ENCODE measurements around the gene ADAMTS18. TPM values are rescaled to one million over a fixed set of nuclear protein-coding genes. Genes with fewer than 3 reads are reported as not detected.

The ADAMTS18 gene
- under 0.01 TPM in 1 of 2 replicates, not detected in the other for polyA plus RNA-seq (2012; rRNA removed)
- 0.01 TPM in 1 of 2 replicates, not detected in the other for polyA plus RNA-seq (2012; cell fraction: cytosol; rRNA removed)
- polyA plus RNA-seq (2012; cell fraction: nucleus; rRNA removed): not detected in 2 replicates

GRCh38 chr16:77434530-77435271, at the start of gene ADAMTS18:
Gene ADAMTS18 (minus strand): TSS chr16:77435034. CDS start chr16:77434695, 339 bp downstream.
- no peaks in the 10 kb centered on the region for H4K20me1 ChIP-seq (ENCODE audit: insufficient read depth)
- H3F3A ChIP-seq (replicated peaks; ENCODE audit: insufficient read depth): no peaks in the 10 kb centered on the region
- CTCF ChIA-PET: interaction anchor here (2.5 kb wide), 1 partner anchor 149 kb away, joined by 5 read pairs; no protein-coding TSS in a partner anchor
- POLR2A ChIA-PET: no interaction called here
- H3K4me3 ChIP-seq (ENCODE audit: low read depth in 2 of 2, low read length in 1 of 2): no peak within 1 kb of the TSS
- H3K27me3 ChIP-seq (ENCODE audit: insufficient read depth): peaks cover 33% of the 10 kb centered on the region; the same call in 1 of the 2 replicates
- H3K4me1 ChIP-seq (ENCODE audit: control insufficient read depth in 1 of 2, insufficient read depth in 2 of 2, low read depth in 1 of 2, low read length in 1 of 2): no peaks in the 10 kb centered on the region
- H3K9me3 ChIP-seq: no peaks in the 10 kb centered on the region
- WGBS (ENCODE audit: low lambda C conversion rate): 15% methylated on average over 7 of the region's 92 CpGs
- H3K27ac ChIP-seq (ENCODE audit: low read depth in 2 of 2, low read length in 1 of 2): no peak within 1 kb of the TSS
- H3K9me2 ChIP-seq: no peaks in the 10 kb centered on the region
- no peaks in the 10 kb centered on the region for H3K36me3 ChIP-seq (replicated peaks in 1 of 2; ENCODE audit: control insufficient read depth in 1 of 2, insufficient read depth in 2 of 2, low read length in 1 of 2)
- DNase-seq: peak; percentile 21
- H3K79me2 ChIP-seq (ENCODE audit: insufficient read depth): no peaks in the 10 kb centered on the region
- TF ChIP-seq RXRA (IDR thresholded peaks at IDR 0.05; ENCODE audit: borderline replicate concordance, low read depth): no peak
- TF ChIP-seq TCF12 (IDR thresholded peaks at IDR 0.05): no peak
- no peak within 1 kb of the TSS for H2AFZ ChIP-seq (ENCODE audit: low read depth)
- H3K9ac ChIP-seq: no peak within 1 kb of the TSS
- no peak within 1 kb of the TSS for H3K4me2 ChIP-seq

- Histone ChIP-seq H3F3A (replicated peaks; ENCODE audit: insufficient read depth) (no peaks in the 10 kb centered on the region), H3K9ac (no peak overlapping the region), H3K4me2 (no peak overlapping the region), H2AFZ (ENCODE audit: low read depth) (no peak overlapping the region), H3K27me3 (ENCODE audit: insufficient read depth) (no peaks in the 10 kb centered on the region), H3K27ac (ENCODE audit: low read depth in 2 of 2, low read length in 1 of 2) (no peak overlapping the region), H3K9me3 (no peaks in the 10 kb centered on the region), H3K4me1 (ENCODE audit: control insufficient read depth in 1 of 2, insufficient read depth in 2 of 2, low read depth in 1 of 2, low read length in 1 of 2) (no peaks in the 10 kb centered on the region), H3K9me2 (no peaks in the 10 kb centered on the region), H3K4me3 (ENCODE audit: low read depth in 2 of 2, low read length in 1 of 2) (no peak overlapping the region), H4K20me1 (ENCODE audit: insufficient read depth) (no peaks in the 10 kb centered on the region), H3K79me2 (ENCODE audit: insufficient read depth) (no peaks in the 10 kb centered on the region), H3K36me3 (replicated peaks in 1 of 2; ENCODE audit: control insufficient read depth in 1 of 2, insufficient read depth in 2 of 2, low read length in 1 of 2) (no peaks in the 10 kb centered on the region)
- CTCF ChIA-PET: interaction anchor here (0.6 to 1.4 kb wide), 2 partner anchors 22 to 244 kb away, joined by 3 read pairs; no protein-coding TSS in a partner anchor
- WGBS (ENCODE audit: low lambda C conversion rate): 59% methylated on average over 3 of the region's 3 CpGs
- TF ChIP-seq IRF3 (IDR thresholded peaks at IDR 0.05; ENCODE audit: low read depth, low read length): no peak
- no peak for TF ChIP-seq GATA2 (CRISPR knock-in tag; IDR thresholded peaks at IDR 0.05)
- DNase-seq: no peak
- POLR2A ChIA-PET: no interaction called here
Measured at GRCh38 chr16:77480681-77481315, 46.0 kb upstream of the ADAMTS18 start.

GRCh38 chr16:77472262-77472661, 37.4 kb upstream of the ADAMTS18 start:
- DNase-seq: no peak
- Histone ChIP-seq H3K4me1 (ENCODE audit: control insufficient read depth in 1 of 2, insufficient read depth in 2 of 2, low read depth in 1 of 2, low read length in 1 of 2) (no peaks in the 10 kb centered on the region), H3K9ac (no peak overlapping the region), H2AFZ (ENCODE audit: low read depth) (no peak overlapping the region), H3K27ac (ENCODE audit: low read depth in 2 of 2, low read length in 1 of 2) (no peak overlapping the region), H3K4me3 (ENCODE audit: low read depth in 2 of 2, low read length in 1 of 2) (no peak overlapping the region), H3K9me2 (no peaks in the 10 kb centered on the region), H3K9me3 (no peaks in the 10 kb centered on the region), H3K4me2 (no peak overlapping the region), H4K20me1 (ENCODE audit: insufficient read depth) (no peaks in the 10 kb centered on the region), H3K27me3 (ENCODE audit: insufficient read depth) (no peaks in the 10 kb centered on the region), H3K79me2 (ENCODE audit: insufficient read depth) (no peaks in the 10 kb centered on the region), H3F3A (replicated peaks; ENCODE audit: insufficient read depth) (no peaks in the 10 kb centered on the region), H3K36me3 (replicated peaks in 1 of 2; ENCODE audit: control insufficient read depth in 1 of 2, insufficient read depth in 2 of 2, low read length in 1 of 2) (no peaks in the 10 kb centered on the region)
- POLR2A ChIA-PET: no interaction called here
- 31% methylated on average over 1 of the region's 1 CpG for WGBS (ENCODE audit: low lambda C conversion rate)
- CTCF ChIA-PET: no interaction called here
- TF ChIP-seq ELF1 (IDR thresholded peaks at IDR 0.05): no peak
- no peak for TF ChIP-seq TEAD4 (IDR thresholded peaks at IDR 0.05; ENCODE audit: borderline replicate concordance, insufficient read depth)
- no peak for TF ChIP-seq PBX3 (IDR thresholded peaks at IDR 0.05)
- TF ChIP-seq MAX (IDR thresholded peaks at IDR 0.05; ENCODE audit: low read depth): no peak
- TF ChIP-seq SMC3 (IDR thresholded peaks at IDR 0.05; ENCODE audit: low read depth, low read length): no peak
- no peak for TF ChIP-seq USF2 (IDR thresholded peaks at IDR 0.05; ENCODE audit: borderline replicate concordance, low read depth, low read length)
- TF ChIP-seq JUND (IDR thresholded peaks at IDR 0.05): no peak
- no peak for TF ChIP-seq USF1 (IDR thresholded peaks at IDR 0.05; ENCODE audit: borderline replicate concordance, low read depth)
- no peak for TF ChIP-seq FOSL2 (IDR thresholded peaks at IDR 0.05; ENCODE audit: borderline replicate concordance, low read depth)
- no peak for TF ChIP-seq MEF2A (IDR thresholded peaks at IDR 0.05; ENCODE audit: borderline replicate concordance, low read depth)
